Measurements from ENCODE around the gene KRT40.

The KRT40 gene

DNA sequence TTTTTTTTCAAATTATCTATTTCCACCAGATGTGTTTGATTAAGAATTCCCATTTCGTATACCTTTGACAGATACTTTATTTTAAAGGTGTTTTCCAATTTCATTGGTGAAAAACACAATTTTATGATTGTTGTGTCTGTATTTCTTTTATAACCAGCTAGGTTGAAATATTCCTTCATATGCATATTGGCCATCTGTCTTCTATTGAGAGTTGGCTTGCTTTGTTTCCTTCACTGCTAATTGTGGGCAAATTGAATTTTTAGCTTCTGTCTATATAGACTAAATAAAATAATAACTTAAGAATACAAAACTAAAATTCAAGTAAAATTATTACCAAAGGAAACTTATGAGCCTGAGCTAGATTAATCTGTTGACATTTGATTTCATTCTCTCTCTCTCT lies 11.0 kb upstream of the KRT40 start:
- DNase-seq, result no peak

DNA sequence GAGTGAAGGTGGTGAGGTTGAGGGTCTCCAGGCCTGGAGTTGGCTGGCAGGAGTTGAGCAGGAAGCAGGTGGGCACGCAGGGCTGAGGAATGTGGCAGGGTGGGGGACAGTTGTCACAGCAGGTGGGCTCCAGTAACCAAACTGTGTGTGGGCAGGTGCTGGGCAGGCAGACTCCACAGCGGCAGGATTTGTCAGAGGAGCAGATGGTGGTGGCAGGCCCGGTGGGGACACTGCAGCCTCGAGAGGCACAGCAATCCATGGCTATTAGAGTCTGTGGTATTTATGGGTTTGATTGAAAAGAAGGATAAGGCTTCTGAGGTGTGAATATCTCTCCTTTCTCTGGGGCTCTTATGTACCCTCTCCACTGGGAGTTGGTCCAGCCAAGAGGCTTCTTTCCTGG lies 9.7 kb upstream of the KRT40 start, which contains the start of gene KRTAP3-3:
TSS of gene KRTAP3-3 (minus strand) at position 326 of the 400 bp plus-strand sequence. CDS start at position 259, 67 bp downstream.
- DNase-seq, result no peak

- no peak for DNase-seq
Observed at GRCh38 chr17:40993084-40993483, 9.0 kb upstream of the KRT40 start.

DNA sequence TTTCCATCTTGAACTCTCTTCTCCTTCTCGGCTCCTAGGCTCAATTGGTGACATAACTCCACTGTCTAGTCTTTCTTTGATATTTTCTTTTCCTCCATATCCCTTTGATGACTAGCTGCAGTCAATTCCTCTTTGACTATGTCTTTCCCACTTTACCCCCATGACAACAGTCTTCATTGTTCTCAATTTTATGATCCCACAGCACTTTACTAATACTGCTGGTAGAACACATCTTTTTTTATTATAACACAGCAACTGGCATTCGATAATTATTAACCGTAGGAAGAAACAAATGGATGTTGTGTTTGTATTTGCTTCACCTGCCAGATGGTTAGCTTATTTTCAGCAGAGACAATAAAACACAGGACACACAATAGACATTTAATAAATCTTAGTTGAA lies 8.5 kb upstream of the KRT40 start:
- no peak for DNase-seq

GRCh38 chr17:40986920-40987319 lies 2.8 kb upstream of the KRT40 start:
- no peak for DNase-seq

GRCh38 chr17:40981115-40981514 lies 3.0 kb downstream of the KRT40 start:
- no peak for DNase-seq

- peak; percentile 69 for DNase-seq
Observed at GRCh38 chr17:40980596-40980995, 3.5 kb downstream of the KRT40 start.

GRCh38 chr17:40980117-40980516 lies 4.0 kb downstream of the KRT40 start:
- DNase-seq, result no peak

GRCh38 chr17:40978575-40979151 lies 5.5 kb downstream of the KRT40 start:
- no peak for DNase-seq

DNA sequence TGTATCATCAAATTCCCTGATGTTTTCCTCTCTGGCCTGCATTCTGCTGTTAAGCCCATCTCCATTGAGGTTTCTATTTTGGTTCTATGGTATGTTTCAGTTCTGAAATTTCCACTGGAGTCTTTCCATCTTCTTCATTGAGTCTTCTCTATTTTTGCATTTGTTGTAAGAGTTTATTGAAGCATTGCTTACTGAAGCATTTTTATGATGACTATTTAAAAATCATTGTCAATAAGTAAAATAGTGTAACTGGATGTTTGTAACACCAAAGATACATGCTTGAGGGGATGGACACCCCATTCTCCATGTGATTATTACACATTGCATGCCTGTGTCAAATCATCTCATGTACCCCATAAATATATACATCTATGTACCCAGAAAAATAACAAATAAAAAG lies 8.6 kb downstream of the KRT40 start:
- no peak for DNase-seq

GRCh38 chr17:40974366-40974765 lies 9.8 kb downstream of the KRT40 start:
- no peak for DNase-seq

- DNase-seq, result no peak
Observed at GRCh38 chr17:40967582-40967981, 16.5 kb downstream of the KRT40 start.

- no peak for DNase-seq
Observed at GRCh38 chr17:40966848-40967247, 17.3 kb downstream of the KRT40 start, which contains the start of gene KRT39. KRT39 (minus strand) TSS chr17:40966948; CDS start chr17:40966856, 92 bp downstream.

- no peak for DNase-seq
Observed at GRCh38 chr17:40963838-40964237, 20.3 kb downstream of the KRT40 start.

DNA sequence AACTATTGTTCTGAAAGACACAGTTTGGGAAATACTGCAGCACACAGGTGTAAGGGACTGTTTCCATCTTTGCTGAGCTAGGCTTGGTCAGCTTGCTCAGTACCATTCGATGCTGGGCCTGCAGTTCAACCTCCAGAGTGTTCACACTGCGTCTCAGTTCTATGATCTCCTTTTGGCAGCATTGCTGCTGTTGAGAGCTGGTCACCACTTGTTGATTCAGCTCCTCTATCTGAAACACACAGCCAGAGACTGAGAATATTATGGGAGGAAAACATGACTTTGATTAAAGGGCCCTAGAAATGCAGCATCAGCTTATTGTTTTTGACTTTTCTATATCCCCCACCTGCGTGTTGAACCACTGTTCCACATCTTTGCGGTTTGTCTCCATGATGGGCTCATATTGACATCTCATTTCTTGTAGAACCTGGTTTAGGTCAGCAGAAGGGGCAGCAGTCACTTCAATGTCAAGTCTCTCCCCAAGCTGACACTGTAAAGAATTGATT lies 22.0 kb downstream of the KRT40 start:
- no peak for DNase-seq

DNA sequence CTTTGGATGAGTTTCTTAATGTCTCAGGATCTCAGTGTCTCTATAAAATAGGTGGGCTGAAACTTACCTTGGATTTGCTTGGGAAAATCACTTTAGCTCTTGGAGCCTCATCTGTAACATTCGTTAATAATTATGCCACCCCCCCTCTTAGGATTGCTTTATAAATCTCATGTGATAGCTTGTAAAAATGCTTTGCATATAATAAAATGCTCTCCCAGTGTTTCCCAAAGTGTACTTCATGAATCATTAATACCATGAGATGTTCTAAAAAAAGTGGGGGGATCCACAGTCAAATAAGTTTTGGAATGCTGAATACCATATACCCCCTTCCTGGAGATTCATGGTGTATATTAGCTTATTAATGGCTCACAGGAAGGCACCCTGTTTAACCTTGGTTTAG lies 22.5 kb downstream of the KRT40 start:
- no peak for DNase-seq

DNA sequence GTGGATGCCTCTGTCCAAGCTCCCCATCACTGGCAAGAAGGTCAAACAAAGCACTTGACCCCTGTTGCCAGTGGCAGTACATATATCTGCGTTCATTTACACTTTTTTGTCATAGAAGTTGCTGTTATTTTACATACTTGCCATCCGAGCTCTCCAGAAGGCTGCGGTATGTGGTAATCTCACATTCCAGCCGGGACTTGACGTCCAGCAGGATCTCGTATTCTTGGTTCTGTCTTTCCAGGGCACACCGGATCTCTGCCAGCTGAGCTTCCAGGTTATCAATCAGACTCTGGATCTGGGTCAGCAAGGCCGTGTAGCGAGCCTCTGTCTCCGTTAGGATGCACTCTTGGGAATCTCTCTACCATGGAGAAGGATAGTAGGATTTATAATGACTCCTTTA lies 24.0 kb downstream of the KRT40 start:
- DNase-seq, result no peak

DNA sequence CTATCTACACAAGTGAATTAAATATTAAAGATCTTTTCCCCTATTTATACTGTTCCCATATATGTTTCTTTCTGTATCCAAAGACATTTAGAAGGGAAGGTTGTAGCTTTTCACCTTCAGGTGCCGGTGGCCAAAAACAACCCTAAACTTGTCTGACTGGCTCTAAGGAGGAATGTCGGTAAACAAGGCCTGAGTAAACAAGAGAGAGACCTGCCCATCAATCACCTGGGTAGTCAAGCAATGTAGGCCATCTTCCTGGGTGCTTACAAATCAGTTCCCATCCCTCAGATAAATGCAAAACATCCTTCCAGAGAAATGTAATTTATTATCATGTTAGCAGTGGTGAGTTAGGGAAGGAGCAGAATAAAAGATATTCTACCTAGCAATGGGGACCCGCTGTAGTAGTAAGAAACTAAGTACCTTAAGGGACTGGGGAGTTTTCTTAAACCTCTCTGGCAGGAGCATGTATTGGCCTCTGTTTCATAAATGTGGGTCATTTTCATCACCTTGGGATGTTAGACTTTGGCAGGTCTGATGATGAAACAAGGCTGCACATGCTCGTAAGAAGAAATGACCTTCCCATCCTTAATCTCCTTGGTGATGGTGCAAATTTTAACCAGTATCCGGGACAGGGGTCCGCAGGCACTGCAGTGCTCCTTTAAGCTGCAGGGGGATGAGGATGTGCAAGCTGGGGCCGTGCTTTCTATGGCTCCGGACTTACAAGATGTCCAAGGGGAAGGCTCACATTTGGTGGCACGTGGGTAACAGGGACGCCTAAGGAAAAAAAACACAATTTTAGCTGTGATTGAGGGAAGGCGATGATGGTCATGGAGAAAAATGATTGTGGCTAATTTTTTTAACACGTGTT lies 25.8 kb downstream of the KRT40 start:
- DNase-seq, result no peak

DNA sequence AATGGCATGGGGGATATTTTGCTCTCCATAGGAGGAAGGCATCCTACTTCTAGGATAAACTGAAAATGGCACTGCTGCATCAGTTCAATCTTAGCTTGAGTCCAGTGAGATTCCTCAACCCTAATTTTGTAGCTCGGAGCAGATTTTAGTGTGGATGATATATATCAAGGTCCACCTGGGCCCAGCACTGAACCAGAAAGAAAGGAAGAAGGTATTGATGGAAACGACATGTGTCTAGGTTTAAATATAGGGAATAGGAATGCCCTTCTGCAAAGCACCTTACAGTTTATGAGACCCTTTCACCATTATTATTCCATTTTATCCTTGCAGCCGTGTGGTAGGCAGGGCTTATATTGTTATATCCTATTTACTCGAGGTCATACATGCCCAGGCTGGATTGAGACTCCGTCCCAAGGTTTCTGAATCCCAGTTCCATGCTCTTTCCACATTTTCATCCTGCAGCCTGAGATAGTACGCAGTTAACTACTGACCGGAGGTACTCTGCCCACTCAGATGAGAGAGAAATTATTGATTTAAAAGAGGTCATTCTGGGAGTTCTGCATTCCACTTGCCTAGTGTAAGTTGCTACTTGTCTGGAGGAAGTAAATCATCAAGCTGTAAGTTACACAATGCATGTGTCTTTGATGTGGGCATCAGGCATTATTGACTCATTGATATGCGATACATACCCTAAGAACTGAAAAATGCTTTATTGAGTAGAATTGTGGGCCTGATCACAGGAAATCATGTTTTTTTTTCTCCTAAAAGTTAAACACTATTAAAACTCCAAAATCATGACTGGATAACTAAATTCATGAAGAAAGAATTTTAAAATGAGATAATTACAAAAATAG lies 27.5 kb downstream of the KRT40 start:
- DNase-seq, result no peak

DNA sequence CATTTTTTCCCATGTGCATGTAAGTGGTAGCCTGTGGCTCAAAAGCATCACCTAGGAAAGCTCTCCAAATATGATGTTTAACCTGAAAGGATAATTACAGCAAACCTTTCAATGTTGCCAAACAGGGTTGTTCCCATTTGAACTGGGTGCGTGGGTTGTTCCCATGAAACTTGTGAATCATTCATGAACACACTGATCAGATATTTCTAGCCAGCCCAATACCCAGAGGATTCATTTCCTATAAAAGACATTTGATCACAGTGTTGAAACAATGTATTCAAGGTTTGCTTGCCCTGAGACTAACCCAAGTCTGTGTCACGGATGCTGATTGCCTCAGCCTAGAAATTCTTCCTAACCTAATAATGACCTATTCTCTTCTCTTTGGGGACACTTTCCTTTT lies 30.2 kb downstream of the KRT40 start:
- DNase-seq, result no peak

- no peak for DNase-seq
Observed at GRCh38 chr17:40952661-40953060, 31.5 kb downstream of the KRT40 start.

DNA sequence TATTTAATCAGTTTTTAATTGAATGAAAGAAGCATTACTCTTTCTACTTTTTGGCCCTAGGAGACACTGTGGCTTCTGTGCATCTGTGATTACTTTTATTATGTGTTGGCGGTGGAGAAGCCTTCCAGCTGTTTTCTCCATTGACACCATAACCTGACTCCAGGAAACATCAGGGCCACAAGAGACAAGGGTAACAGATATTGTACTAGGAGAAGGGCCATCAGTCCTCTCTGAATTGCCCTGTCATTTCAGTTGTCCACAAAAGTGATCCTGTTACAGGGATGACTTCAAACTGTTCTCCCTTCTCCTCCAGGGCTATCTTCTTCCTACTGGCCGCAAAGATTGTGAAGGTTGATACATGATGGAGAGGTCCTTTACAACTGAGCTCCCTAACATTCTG lies 32.0 kb downstream of the KRT40 start:
- DNase-seq, result no peak

DNA sequence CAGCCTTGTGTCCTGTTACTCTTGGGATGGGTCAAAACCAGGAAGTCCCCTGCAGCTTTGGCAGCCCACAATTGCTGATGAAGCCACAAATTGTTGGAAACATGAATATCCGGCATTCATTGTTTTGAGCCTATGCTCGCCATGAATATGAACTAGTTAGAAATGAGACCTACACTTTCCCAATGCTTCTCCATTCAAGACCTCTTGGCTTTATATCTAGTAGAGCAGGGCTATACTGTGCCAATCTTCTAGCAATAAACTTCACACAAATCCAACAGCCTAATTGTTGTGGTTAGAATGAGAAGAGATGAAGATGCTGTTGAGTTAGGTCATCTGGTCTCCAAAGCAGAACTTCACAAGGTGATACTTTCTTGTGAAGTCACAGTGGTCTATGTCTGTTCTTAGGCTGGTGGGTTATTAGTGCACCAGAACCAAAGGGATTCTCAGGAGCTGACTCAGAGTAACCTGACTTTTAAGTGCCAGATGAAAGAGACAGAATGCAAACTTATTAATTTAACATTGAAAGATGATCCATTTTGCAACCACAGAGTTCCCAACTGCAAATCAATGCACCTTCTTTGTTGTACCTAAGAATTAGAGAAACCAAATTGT lies 33.0 kb downstream of the KRT40 start:
- no peak for DNase-seq
